Measurements from ENCODE around the gene MBOAT1.

- TF ChIP-seq CTCF (conservative IDR thresholded peaks at IDR 0.05) (no peak), EZH2 (IDR thresholded peaks at IDR 0.05; ENCODE audit: low read depth) (no peak)
These were observed 303 bp downstream of the MBOAT1 start for GRCh38 chr6:20211941-20212391.
